Measurements from ENCODE around the gene MT1A.

The MT1A gene

GRCh38 chr16:56643833-56644232 lies 5.4 kb downstream of the MT1A start:
- DNase-seq (ENCODE audit: low spot score): no peak
- in situ Hi-C loops (cut with MboI; ENCODE audit: low sequenced_read_pairs, unreplicated experiment): no loop called here
- no peak for TF ChIP-seq CTCF (IDR thresholded peaks at IDR 0.05; ENCODE audit: borderline replicate concordance, control extremely low read depth, extremely low read depth, insufficient read depth, missing control alignments)

GRCh38 chr16:56645311-56645710 lies 6.8 kb downstream of the MT1A start:
- in situ Hi-C loops (cut with MboI; ENCODE audit: low sequenced_read_pairs, unreplicated experiment): no loop called here
- TF ChIP-seq CTCF (IDR thresholded peaks at IDR 0.05; ENCODE audit: borderline replicate concordance, control extremely low read depth, extremely low read depth, insufficient read depth, missing control alignments): no peak
- no peak for DNase-seq (ENCODE audit: low spot score)

- in situ Hi-C loops (cut with MboI; ENCODE audit: low sequenced_read_pairs, unreplicated experiment): no loop called here
- no peak for TF ChIP-seq CTCF (IDR thresholded peaks at IDR 0.05; ENCODE audit: borderline replicate concordance, control extremely low read depth, extremely low read depth, insufficient read depth, missing control alignments)
Measured at GRCh38 chr16:56645838-56646237, 7.4 kb downstream of the MT1A start.

GRCh38 chr16:56647641-56648431 lies 9.4 kb downstream of the MT1A start:
- in situ Hi-C loops (cut with MboI; ENCODE audit: low sequenced_read_pairs, unreplicated experiment): no loop called here
- TF ChIP-seq CTCF (IDR thresholded peaks at IDR 0.05; ENCODE audit: borderline replicate concordance, control extremely low read depth, extremely low read depth, insufficient read depth, missing control alignments): no peak
- no peak for DNase-seq (ENCODE audit: low spot score)

More at GRCh38 chr16:56645838-56646237, 7.4 kb downstream of the MT1A start:
- no peak for DNase-seq (ENCODE audit: low spot score)

GRCh38 chr16:56649271-56649670 lies 10.8 kb downstream of the MT1A start:
- TF ChIP-seq CTCF (IDR thresholded peaks at IDR 0.05; ENCODE audit: borderline replicate concordance, control extremely low read depth, extremely low read depth, insufficient read depth, missing control alignments): no peak
- DNase-seq (ENCODE audit: low spot score): no peak
- in situ Hi-C loops (cut with MboI; ENCODE audit: low sequenced_read_pairs, unreplicated experiment): no loop called here

- in situ Hi-C loops (cut with MboI; ENCODE audit: low sequenced_read_pairs, unreplicated experiment): no loop called here
- no peak for DNase-seq (ENCODE audit: low spot score)
- TF ChIP-seq CTCF (IDR thresholded peaks at IDR 0.05; ENCODE audit: borderline replicate concordance, control extremely low read depth, extremely low read depth, insufficient read depth, missing control alignments): no peak
Measured at GRCh38 chr16:56649820-56650219, 11.4 kb downstream of the MT1A start.

Measured in GM13976 (cell line).